ENCODE data around the gene IL1RAPL1.

- TF ChIP-seq, protein P1, sequence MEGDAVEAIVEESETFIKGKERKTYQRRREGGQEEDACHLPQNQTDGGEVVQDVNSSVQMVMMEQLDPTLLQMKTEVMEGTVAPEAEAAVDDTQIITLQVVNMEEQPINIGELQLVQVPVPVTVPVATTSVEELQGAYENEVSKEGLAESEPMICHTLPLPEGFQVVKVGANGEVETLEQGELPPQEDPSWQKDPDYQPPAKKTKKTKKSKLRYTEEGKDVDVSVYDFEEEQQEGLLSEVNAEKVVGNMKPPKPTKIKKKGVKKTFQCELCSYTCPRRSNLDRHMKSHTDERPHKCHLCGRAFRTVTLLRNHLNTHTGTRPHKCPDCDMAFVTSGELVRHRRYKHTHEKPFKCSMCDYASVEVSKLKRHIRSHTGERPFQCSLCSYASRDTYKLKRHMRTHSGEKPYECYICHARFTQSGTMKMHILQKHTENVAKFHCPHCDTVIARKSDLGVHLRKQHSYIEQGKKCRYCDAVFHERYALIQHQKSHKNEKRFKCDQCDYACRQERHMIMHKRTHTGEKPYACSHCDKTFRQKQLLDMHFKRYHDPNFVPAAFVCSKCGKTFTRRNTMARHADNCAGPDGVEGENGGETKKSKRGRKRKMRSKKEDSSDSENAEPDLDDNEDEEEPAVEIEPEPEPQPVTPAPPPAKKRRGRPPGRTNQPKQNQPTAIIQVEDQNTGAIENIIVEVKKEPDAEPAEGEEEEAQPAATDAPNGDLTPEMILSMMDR (IDR thresholded peaks at IDR 0.05) = no peak
- TF ChIP-seq ZFX (IDR thresholded peaks at IDR 0.05; ENCODE audit: borderline replicate concordance) = no peak
Measured at GRCh38 chrX:29965634-29966033, 1378.4 kb downstream of the IL1RAPL1 start.
